ENCODE results near the gene ADGRA1.

DNA sequence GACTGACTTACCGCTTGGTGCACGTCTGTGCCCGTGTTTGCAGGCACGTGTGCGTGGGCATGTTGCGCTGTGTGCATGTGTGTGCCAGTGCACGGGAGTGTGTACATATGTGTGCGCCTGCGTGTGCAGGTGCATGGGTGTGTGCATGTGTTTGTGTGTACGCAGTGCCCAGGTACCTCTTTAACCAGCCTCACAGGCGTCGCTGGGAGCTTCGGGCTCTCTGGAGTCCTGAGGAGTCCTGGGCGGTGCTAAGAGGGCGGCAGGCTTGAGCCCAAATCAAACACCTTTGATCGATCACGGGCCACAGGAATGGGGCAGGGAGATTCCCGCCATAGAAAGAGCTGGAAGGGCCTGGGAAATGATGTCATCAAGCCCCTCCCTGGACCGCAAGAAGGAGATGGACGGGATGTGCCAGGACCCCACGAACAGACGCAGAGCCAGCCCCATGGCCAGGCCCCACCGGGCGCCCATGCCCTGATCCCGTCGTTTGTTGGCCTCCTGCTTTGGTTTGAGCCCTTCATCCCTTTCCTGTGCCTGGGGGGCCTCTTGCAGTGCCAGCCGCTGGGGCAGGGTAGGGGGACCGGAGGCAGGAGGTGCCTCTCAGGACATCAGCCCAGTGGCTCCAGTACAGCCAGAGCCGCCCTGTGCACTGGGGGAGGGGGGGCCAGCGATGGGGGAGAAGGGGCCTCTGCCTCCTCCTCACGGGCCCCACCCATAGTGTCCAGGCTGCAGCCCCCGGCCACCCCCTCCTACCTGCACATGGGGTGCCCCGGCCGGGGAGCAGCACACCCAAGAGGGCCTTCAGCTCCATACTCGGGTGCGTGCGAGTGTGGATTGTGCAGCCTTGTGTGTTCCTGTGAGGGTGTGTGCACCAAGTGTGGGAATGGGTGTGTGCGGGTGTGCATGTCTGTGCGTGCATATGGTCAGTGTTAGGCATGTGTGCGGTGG lies 78.1 kb downstream of the ADGRA1 start:
- TF ChIP-seq CTCF (IDR thresholded peaks at IDR 0.05; ENCODE audit: low read depth, low read length), result no peak
- TF ChIP-seq EZH2phosphoT487 (IDR thresholded peaks at IDR 0.05; ENCODE audit: low read depth), result no peak
